Epidermal melanocyte (primary cell): Measurements from ENCODE around the gene COL26A1.
"Not testable (repeated sequence)": the region's sequence is repeated elsewhere in the genome, so short reads cannot be mapped to it uniquely, and the experiment has no call there.

Source experiments
- DNase-seq: peaks from one replicate; pipeline ENCODE4 v3.0.0; 2011; ENCODE audit warnings: low spot score; ENCODE audit not compliant: insufficient read length

The COL26A1 gene

GRCh38 chr7:101402081-101402779 lies 39.6 kb downstream of the COL26A1 start:
- DNase-seq = peak; percentile 49

- DNase-seq = no peak
Observed at GRCh38 chr7:101402835-101403234, 40.2 kb downstream of the COL26A1 start.

- no peak for DNase-seq
Observed at GRCh38 chr7:101405474-101406067, 42.9 kb downstream of the COL26A1 start.

- DNase-seq = peak; percentile 59
Observed at GRCh38 chr7:101410743-101411507, 48.2 kb downstream of the COL26A1 start.

GRCh38 chr7:101411508-101411874 lies 48.8 kb downstream of the COL26A1 start:
- no peak for DNase-seq

- DNase-seq = no peak
Observed at GRCh38 chr7:101412976-101413375, 50.3 kb downstream of the COL26A1 start.

- DNase-seq = no peak
Observed at GRCh38 chr7:101418694-101419093, 56.0 kb downstream of the COL26A1 start.

GRCh38 chr7:101419831-101420230 lies 57.2 kb downstream of the COL26A1 start:
- no peak for DNase-seq

- no peak for DNase-seq
Observed at GRCh38 chr7:101420436-101420835, 57.8 kb downstream of the COL26A1 start.

- DNase-seq = no peak
Observed at GRCh38 chr7:101422356-101423195, 59.9 kb downstream of the COL26A1 start.

GRCh38 chr7:101426303-101427011 lies 63.8 kb downstream of the COL26A1 start:
- DNase-seq = no peak

GRCh38 chr7:101428093-101428866 lies 65.6 kb downstream of the COL26A1 start:
- no peak for DNase-seq

GRCh38 chr7:101432316-101432715 lies 69.6 kb downstream of the COL26A1 start:
- no peak for DNase-seq

GRCh38 chr7:101433688-101434087 lies 71.0 kb downstream of the COL26A1 start:
- no peak for DNase-seq

GRCh38 chr7:101434155-101434554 lies 71.5 kb downstream of the COL26A1 start:
- DNase-seq = not testable (repeated sequence)

GRCh38 chr7:101435461-101436220 lies 73.0 kb downstream of the COL26A1 start:
- no peak for DNase-seq

GRCh38 chr7:101436221-101436735 lies 73.6 kb downstream of the COL26A1 start:
- no peak for DNase-seq

- no peak for DNase-seq
Observed at GRCh38 chr7:101436857-101437576, 74.3 kb downstream of the COL26A1 start.

GRCh38 chr7:101441890-101442289 lies 79.2 kb downstream of the COL26A1 start:
- no peak for DNase-seq
